Stimulated activated CD4-positive, alpha-beta T cell treated with anti-CD3 and anti-CD28 coated beads, TNF-alpha, amount 100 ng/mL, for 24 hours (primary cell): Measurements from ENCODE around the gene PDXK.

ENCODE experiments used
- DNase-seq, 3 experiments: peaks; one replicate each; pipeline ENCODE4 v3.0.0-alpha.2; 2020; ENCODE audit warnings: low read depth in 3 of 3

The PDXK gene

DNA sequence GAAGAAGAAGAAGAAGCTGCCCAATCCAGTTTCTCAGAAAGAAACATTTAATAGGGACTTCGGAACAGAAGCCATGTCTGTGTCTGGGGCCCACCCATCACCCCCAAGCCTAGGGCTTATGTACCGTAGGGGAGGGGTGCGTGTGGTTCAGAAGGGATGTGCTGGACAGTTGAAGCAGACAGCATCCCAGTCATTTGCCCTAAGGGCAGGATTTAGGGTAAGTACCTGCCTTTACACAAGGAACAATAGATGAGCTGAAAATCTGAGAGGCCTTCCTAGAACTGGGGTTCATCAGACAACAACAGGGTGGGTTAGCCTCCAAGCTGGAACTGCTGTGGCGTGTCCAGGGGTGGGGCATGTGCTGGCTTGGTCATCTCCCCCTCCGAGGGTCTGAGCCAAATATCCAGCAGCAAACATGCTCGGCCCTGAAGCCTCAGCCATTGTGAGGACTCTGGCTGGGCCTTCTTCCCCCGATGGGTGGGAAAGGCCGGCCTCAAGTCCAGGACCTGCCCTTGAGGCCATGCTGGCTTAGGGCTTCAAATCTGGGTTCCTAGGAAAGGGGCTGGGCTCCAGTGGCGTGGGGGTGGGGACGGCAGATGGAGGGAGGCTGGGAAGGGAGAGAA, 45.1 kb downstream of the PDXK start:
- no peak for DNase-seq

DNA sequence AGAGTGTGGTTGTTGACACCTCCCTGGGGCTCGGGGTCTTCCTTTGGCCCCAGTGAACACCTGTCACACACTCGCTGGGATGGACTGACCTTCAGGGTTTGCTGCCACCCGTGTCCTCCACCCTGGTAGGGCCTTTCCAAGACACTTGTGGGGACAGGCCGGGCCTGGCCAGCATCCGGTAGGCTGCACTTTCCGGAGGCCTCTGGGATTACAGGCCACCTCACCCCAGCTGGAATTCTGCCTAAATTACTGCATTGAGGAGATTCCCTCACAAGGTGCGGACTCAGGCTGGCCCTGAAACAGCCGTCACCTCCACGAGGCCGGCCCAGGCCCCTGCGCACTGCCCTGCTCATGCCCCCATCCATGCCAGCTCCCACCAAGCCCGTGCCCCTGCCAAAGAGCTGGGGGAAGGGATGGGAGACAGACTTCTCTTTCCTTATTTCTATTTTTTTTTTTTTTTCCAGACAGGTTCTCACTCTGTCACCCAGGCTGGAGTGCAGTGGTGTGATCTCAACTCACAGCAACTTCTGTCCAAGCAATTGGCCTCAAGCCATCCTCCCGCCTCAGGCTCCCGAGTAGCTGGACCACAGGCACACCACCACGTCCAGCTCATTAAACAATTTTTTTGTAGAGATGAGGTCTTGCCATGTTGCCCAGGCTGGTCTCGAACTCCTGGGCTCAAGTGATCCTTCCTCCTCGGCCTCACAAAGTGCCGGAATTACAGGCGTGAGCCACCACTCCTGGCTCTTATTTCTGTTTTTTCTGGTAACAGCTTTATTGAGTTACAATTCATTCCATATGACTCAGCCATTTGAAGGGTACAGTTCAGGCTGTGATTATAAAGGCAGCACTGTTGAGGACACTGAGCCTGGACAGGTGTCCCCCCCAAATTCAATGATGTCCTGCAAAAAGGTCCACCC, 45.9 kb downstream of the PDXK start:
- no peak for DNase-seq

DNA sequence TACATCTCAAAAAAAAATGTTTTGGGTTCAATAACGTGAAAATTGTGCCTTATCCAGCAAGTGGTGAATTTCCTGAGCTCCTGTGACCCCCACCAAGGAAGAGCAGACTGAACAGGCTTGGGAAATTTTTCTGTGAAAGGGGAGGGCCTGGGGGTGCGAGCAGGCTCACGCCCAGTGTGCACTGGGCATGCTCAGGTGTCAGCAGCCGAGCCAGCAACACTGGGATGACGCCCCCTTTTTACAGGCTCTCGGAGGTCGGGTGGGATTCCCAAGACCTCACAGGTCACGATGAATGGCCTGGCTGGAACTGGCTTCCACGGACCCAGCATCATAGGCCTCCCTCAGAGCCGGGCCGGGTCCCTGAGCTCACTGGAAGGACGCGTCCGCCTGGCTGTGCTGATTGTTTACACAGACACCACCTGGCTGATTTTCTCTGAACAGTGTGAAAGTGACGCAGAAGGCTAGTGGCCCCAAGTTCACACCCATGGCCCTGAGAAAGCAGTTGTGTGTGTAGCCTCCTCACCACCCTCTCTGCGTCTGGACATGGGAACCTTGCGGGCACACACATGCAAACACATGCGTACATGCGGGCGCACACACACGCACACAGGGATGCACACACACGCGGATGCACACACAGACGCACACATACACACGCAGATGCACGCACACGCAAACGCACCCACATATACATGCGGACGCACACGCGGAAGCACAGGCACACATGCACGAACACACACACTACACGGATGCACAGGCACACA, 48.0 kb downstream of the PDXK start:
- DNase-seq = no peak

DNA sequence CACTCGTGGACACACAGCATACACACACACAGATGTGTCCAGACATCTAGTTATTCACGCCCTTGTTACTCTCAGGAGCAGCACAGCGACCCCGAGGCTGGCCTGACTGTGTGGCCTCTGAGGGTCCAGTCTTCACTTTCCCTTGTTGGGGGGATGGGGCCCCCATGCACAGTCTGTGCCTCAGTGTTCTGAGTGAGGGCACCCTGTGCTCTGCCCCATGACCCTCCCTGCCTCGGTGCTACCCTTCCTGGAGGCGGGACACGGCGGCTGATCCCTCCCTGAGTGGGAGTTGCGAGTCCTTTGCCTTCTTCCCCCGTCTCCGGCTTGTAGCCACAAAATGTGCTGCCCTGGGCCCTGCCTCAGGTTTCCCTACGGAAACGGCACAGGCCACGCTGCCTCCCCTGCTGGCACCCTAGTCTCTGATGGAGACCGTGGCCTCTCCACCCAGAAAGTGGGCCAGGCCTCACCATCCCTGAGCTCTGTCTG, 48.6 kb downstream of the PDXK start:
- DNase-seq = no peak

DNA sequence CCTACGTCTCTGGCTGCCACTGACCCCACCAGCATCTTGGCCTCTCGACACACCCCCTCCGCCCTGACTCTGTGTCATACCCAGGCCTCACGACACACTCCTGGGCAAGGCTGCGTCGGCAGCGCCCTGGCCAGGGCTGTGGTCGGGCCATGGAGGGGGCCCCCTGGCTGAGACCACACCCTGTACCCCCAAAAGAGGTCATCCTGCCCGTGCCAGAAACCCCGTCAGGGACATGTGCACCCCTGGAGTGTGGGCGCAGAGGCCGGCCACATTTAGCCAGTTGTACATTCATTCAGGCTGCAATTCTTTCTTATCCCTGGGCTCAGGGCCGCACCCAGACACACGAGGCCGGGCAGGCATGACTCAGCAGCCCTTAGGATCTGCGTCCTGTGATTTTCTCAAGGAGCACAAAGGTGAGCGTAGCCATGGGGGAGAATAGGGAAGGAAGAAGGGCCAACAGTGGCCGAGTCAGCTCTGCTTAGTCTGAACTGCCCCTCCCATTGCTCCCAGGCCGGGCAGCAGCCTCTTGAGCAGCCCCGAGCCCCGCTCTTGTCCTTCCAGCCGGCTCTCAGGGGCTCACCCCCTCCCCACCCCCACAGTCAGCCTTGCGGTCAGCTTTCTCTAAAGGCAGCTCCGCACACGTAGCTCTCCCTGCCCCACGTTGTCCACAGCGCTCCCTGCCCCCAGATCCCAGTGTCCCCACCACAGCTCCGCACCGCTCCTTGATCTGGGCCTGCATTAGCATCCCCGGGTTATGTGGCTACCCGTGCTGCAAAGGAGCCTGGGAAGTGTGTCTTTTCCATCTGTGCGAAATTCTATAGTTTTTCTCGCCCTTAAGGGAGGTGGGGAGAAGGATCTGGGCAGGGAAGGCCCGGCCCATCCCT, 49.3 kb downstream of the PDXK start:
- no peak for DNase-seq

DNA sequence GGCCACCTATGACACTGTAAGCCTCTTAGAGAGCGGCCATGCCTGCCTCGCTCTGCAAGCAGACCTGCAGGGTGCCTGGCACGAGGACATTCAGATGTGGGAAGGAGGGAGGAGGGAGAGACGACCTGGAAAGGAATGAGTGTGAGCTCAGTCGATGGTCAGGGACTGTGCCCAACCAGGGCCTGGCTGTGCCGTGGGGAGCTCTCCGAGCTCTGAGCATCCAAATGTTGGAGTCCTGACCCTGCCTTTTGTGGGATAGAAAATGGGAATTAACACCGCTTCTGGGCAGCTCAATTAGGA, 49.9 kb downstream of the PDXK start:
- no peak for DNase-seq

DNA sequence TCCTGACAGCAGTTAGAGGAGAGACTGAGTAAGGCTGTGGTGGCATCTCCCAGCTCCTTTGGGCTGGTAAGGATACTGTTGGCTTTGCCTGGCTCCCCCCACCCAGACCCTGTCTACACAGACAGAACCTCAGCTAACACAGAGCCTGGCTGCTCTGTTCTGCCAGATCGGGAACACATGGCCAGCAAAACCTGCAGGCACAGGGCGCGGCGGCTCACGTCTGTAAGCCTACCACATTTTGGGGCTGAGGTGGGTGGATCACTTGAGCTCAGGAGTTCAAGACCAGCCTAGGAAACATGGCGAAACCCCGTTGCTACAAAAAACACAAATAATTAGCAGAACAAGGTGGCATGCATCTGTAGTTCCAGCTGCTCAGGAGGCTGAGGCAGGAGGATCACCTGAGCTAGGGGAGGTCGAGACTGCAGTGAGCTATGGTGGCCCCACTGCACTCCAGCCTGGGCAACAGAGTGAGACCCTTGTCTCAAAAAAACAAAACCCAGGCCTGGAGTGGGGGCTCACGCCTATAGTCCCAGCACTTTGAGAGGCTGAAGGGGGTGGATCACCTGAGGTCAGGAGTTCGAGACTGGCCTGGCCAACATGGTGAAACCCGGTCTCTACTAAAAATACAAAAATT, 50.5 kb downstream of the PDXK start:
- DNase-seq = no peak

DNA sequence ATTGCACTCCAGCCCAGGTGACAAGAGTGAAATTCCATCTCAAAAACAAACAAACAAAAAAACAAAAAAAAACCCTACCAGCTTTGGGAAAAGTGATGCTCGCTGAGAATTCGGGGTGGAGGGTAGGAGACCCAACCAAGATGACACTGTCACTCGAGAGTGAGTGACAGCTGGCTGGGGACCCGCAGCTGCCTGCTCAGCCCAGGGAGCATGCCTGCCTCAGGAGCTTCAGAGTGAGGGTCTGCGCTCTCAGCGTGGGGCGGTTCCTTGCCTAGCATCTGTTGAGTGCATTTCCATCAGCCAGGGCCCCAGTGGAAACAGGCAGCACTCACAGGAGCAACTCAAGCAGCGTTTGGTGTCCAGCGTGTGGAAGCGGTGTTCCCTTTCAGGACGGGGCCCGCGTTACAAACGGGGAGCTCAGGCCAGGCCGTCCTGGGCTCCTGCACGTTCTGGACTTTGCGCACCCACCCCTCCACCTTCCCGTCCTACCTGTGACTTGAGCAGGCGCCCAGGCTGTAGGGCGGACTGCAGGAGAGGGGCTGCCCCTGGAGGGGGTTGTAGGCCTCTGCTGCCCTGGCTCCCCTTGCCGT, 51.2 kb downstream of the PDXK start:
- DNase-seq = no peak

DNA sequence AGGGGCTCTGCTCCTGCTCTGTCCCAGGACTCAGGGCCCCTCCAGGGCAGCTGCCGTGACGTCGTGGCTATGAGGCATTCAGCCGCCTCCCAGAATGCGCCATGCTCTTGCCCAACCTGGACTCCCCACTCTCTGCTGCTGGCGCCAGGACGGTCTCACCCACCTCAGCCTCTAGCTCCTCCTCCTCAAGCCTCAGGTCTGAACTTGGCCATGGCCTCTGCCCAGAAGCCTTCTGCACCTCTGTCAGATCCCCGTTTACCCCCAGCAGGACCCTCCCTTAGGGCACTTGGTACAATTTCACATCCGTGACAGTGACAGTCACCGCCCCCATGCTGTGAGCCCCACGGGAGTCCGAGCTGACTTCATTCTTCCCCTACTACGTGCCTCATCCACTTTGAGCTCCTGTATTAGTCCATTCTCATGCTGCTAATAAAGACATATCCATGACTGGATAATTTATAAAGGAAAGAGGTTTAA, 52.3 kb downstream of the PDXK start:
- no peak for DNase-seq

DNA sequence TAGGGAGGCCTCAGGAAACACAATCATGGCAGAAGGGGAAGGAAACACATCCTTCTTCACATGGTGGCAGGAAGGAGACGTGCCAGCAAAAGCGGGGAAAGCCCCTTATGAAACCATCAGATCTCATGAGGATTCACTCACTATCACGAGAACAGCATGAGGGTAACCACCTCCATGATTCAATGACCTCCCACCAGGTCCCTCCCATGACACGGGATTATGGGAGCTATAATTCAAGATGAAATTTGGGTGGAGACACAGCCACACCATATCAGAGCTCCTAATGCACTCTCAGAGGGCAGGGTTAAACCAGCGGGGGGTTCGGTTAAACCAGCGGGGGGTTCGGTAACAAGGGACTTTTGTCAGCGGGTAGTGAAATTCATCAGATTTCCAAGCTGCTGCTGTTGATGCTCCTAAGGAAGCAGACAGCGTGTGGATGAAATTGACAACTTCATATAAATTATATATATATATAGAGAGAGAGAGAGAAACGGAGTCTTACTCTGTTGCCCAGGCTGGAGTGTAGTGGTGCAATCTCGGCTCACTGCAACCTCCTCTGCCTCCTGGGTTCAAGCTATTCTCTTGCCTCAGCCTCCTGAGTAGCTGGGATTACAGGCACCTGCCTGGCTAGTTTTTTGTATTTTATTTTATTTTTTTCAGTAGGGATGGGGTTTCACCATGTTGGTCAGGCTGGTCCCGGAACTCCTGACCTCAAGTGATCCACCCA, 52.9 kb downstream of the PDXK start:
- no peak for DNase-seq

DNA sequence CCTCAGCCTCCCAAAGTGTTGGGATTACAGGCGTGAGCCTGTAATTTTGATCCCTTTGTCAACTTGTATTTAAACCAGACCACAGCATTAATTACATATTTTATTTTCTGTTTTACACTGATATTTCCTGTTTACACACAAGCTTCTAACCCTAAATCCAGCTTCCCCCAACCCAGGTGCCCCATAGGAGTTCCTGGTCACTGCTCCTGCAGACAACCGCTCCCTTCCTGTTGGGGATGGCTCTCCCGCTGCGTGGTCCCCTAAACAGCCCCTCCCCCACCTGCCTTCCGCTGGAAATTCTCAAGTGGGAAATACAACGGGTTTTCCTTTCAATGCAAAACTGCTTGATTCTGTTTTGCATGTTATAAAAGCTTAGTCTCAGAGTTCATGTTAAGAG, 53.5 kb downstream of the PDXK start:
- no peak for DNase-seq

DNA sequence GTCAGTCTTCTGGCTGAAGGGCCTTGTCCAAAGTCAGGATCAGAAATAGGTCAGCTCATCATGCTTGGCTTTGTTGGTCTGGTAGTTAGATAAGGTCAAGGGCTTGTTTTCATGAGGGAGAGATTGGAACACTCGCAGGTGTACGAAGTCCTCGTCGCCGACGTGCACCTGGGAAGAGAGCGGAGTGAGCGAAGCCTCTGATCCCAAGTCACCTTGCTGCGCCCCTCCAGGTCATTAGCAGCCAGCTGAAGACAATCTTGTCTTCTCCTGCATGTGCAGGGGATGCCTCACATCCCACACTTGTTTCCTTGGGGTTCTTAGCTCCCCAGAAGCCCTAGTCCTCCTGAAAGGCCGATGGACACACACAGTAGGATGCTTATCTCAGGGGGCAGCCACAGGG, 55.2 kb downstream of the PDXK start:
- DNase-seq = no peak

DNA sequence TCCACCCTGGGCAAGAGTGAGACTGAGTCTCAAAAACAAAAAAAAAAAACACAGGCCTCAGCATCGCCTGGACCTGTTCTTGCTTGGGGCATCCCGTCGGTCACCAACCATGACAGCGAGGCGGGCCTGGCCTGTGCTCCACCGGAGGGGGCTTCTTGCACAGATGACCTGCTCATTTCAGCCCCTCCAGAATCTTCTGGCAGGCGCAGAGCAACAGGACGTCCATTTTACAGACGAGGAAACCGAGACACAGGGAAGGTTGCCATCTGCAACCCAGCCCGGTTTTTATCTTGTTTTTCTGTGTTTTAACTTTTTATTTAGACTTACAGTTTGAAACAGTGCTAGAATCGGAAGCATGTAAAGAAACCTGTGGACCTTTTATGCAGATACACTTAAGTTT, 56.3 kb downstream of the PDXK start:
- no peak for DNase-seq

DNA sequence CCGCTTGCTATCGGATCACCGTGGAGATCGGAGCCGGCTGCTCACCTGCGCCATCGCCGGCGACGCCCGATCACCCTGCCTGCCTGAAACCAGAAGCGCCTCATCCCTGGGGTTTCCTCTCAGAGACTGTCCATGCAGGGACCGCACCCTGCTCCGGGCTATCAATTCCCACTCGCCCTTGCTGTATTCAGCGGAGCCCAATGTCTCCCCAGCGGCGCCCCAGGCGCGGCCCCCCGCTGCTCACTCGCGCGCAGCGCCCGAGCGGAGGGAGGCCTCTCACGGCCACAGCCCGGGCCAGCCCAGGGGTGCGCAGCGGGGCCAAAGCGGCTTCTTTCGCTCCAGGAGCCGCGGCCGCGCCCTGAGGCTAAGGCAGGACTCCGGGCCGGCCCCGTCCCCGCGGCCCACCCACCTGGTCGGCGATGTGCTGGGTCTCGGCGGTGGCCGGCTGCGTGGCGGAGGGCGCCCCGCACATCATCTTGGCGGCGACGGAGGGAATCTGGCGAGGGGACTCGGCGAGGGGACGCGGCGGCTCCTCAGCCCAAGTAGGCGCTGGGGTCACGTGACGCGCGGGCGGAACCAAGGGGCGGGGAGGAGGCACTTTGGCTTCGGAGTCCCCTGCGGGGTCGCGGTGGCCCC, 57.0 kb downstream of the PDXK start, which contains the start of gene CSTB:
Gene CSTB, minus strand, starts transcription at position 514 of the 636 bp plus-strand sequence. Its CDS starts 39 bp downstream, at position 475.
- peak; percentile 51 to 80 (median 71) for DNase-seq

DNA sequence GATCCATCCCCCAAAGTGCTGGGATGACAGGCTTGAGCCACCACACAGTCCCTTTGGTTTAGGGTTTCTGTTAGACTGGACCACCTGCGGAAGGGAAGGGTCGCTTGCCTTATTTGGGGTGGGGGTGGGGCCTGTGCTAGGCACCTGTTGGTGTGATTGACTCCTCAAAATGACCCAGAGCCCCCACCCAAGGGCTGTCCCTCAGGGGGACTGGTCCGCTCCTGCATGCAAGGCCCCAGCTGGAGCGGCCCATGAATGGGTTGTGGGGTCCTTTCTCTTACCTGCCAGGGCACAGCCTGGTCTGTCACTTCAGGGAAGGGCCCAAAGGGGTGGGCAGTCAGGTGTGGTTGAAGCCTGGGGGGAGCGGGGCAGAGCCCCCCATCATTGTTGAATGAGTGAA, 59.0 kb downstream of the PDXK start:
- DNase-seq = no peak

DNA sequence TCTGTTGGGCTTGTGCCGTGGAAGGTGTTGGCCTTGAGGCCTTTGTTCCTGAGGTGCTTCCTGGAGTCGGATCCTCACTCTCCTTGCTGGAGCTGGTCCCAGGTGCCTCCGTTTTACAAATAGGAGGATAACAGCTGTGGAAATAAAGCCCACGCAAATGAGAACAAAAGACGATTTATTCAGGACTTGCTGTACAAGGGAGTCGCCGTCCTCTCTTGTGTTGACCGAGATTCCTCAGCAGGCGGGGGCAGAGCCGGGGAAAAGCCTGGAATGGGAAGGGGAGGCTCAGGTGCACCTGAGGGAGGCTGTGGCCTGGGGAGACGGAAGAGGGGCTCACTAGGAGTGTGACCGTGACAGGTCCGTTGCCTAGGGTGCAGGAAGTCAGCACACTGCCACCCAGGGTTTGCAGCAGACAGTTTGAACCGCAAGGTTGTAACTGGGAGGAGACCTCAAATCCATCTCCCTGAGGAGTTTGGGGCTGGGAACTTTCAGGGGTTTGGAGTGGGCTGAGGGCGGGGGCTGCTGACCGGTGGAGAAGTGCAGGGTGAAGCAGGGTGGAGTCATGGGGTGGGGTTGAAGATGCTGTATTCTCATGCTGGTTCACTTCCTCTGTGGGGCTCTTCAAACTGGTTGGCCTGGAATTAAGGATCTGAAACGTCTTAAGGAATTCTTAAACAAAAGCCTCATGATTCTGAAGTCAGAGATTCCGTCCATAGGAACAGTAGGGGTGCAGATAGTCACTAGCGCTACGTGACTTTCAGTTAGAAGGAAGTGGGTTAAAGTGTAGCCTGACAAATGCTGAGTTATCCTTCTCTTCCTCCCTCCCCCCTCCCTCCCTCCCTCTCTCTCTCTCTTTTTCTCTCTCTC, 59.8 kb downstream of the PDXK start:
- DNase-seq = no peak

DNA sequence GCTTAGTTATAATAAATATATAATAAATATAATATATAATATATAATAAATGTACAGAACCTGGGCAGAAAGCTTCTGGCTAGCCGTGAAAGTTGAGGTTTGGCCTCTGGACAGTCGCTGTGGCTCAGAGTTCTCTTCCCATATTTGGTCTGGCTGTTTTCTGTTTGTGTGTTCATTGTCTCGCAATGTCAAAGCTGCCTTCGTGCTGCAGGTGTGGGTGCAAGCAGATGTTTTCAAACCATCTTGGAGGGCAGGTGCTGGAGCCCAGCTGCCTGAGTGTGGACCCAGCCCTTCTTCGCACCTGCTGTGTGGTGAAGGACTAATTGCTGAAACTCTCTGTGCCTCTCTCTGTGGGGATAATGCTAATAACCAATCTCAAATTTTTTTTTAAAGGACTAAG, 60.7 kb downstream of the PDXK start:
- no peak for DNase-seq

DNA sequence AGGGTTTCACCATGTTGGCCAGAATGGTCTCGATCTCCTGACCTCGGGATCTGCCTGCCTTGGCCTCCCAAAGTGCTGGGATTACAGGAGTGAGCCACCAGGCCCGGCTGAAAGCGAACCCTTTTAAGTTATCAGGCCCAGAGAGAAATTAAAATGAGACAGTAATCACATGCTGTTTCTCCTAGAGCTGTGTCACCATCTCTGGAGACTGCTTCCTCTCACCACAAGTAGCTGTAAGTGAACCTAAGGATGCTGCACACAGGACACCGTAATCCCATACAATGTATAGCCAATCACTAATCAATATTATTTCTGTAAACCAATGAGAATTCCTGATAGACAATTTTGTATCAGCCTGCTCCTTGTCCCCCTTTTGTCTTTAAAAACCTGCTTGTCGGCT, 62.9 kb downstream of the PDXK start:
- DNase-seq = no peak
